Kasumi-1 (cell line): ENCODE measurements around the gene HLCS.

Experiments
- DNase-seq, 2 experiments: peaks; one replicate each; lab custom pipeline; 2025; lab: John Stamatoyannopoulos, UW

Gene HLCS

GRCh38 chr21:36915014-36915695, 51.3 kb downstream of the HLCS start:
- no peak for DNase-seq

GRCh38 chr21:36914244-36915013, 52.0 kb downstream of the HLCS start:
- DNase-seq, result no peak

GRCh38 chr21:36913247-36914169, 53.0 kb downstream of the HLCS start:
- DNase-seq, result no peak

DNA sequence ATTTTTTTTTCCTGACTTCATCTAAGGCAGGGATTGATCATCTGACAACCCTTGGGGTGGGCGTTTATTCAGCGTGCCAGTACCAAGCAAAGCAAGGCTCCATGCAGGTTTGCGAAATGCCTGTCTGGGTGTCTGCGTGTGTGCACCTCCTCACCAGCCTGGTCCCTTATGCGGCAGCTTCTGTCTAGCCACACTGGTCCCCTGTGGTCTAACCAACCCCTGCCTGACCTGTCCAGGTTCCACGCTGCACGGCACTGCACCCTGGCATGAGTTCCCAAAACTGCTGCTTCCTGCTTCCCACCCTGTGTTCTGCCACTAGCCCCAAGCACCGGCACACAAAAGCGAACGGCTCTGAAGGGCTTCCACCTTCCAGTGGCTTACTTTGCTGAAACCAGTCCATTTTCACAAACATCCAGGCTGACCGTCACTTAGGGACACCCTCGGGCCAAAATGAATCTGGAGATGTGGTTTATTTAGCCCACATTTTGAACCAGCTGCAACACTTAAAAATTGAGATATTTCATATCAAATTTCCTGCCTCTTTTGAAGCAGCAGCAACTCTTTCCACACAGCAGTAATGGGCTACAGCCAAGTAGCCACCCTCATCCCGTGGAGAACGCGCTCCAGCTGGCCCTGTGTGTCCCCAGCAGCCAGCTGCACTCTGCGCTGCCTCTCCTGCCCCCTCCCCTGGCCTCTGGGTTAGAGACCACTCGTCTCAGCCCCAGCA, 55.7 kb downstream of the HLCS start:
- no peak for DNase-seq

DNA sequence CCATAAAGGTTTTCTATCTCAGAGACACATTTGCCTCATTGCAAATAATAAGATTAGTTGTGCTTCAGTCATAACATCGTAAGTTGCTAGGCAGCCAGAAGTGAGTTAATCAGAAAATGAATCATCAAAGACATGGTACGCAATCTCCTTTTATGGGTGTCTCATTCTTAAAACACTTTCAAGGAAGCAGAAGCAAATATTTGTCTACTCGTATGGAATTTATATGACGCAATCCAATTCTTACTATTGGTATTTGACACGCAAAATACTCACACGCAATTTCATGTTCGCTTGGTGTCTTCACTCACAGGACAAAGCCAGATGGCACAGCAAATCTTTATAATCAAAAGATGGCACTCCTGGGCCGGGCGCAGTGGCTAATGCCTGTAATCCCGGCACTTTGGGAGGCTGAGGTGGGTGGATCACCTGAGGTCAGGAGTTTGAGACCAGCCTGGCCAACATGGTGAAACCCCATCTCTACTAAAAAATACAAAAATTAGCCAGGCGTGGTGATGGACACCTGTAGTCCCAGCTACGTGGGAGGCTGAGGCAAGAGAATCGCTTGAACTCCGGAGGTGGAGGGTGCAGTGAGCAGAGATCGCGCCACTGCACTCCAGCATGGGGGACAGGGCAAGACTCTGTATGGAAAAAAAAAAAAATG, 56.4 kb downstream of the HLCS start:
- no peak for DNase-seq

GRCh38 chr21:36909423-36909822, 57.0 kb downstream of the HLCS start:
- DNase-seq, result no peak

DNA sequence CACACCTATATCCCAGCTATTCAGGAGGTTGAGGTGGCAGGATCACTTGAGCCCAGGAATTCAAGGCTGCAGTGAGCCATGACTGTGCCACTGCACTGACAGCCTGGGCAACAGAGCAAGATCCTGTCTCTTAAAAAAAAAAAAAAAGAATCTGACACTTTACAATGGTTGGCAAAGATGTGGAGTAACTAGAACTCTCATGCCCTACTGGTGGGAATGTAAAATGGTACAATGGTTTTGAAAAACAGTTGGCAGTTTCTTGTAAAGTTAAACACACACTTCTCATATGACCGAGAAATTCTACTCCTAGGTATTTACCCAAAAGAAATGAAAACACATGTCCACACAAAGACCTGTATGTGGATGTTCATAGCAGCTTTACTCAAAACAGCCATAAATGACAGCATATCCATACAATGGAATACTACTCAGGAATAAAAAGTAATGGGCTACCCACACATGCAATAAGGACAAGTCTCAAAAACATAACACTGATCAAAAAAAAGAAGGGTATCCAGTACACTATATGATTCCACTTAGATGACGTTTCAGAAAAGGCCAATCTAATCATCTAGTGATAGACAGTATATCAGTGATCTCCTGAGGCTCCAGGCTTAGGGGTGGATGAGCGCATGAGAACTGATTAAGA, 58.1 kb downstream of the HLCS start:
- DNase-seq, result no peak

DNA sequence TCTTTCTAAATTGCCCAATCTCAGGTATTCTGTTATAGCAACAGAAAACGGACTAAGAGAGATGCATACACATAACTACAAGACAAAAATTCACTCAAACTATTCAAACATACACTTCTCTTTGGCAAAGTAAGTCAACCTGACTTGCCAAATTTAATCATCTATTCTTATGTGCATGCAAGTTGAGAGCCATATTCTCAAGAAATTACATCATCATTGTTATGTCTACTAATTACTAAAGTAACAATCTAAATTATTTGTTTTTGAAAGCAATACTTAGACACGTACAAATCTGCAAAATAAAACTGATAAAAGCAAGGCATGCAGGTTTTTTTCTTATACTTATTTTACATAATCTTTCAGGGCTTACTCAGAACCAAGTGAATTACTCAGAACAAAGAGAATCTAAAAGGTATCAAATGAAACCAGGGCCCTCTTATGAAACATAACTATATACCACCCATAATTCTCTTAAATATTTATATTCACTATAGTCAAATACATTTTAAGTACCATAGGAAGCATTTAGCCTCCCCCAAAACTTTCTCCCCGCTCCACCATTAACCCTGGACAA, 62.3 kb downstream of the HLCS start:
- DNase-seq, result no peak

- peak in 1 of 2 experiments; percentile 5 for DNase-seq
Observed at GRCh38 chr21:36902793-36903192, 63.7 kb downstream of the HLCS start.

DNA sequence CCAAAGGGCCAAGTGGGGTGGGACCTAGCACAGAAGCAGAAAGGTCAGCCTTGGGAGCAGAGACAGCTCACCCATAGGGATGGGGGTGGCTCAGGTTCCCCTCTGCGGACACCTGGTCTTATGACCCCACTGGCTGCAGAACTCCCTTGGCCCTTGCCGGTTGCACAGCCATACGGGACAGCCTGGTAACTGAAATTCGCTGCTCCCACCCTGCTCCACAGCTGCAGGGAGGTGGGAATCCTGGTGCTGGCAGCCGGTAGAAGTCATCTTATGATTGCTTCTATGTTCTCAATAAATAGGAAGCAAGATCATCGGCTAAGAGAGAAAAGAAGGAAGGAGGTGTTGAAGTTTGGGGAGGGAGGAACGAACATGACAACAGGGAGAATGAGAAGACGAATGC, 64.1 kb downstream of the HLCS start:
- DNase-seq, result no peak

GRCh38 chr21:36901575-36901974, 64.9 kb downstream of the HLCS start:
- DNase-seq, result no peak

- no peak for DNase-seq
Observed at GRCh38 chr21:36893581-36893980, 72.9 kb downstream of the HLCS start.

DNA sequence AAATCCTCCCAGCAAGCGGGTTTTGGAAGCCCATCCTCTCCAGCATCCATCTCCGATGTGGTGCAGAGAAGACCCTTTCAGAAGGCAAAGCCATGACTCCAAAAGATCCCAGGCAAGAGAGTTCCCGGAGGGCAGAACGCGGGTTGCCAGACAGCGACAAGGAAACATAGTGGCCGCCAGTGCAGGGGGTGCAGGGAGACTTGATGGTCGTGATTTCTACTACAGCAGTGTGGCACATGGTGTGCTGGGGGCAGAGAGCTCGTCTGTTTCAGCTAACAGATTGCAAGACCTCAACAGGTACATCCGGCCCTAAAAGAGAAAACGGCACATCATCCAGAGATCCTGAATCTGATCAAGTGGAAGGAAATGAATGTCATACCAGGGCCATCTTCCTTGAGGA, 74.3 kb downstream of the HLCS start:
- no peak for DNase-seq

GRCh38 chr21:36891692-36892091, 74.8 kb downstream of the HLCS start:
- DNase-seq, result no peak

DNA sequence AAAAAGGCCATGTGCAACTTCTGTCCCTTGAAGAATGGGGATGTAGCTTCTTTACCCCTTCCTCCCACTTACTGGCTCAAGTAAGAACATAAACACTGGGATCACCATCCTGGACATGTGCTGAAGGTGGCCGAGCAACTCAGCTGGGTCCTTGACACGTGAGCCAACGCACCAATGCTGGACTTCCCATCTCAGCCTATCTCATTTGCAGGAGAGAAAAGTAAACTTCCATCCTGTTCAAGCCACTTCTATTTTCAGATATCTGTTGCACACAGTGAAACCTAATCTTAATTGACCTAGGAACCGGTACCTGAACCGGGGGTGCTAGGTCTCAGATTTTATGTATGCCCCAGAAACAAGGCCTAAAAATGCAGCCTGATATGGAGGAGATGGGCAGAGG, 75.3 kb downstream of the HLCS start:
- DNase-seq, result no peak

DNA sequence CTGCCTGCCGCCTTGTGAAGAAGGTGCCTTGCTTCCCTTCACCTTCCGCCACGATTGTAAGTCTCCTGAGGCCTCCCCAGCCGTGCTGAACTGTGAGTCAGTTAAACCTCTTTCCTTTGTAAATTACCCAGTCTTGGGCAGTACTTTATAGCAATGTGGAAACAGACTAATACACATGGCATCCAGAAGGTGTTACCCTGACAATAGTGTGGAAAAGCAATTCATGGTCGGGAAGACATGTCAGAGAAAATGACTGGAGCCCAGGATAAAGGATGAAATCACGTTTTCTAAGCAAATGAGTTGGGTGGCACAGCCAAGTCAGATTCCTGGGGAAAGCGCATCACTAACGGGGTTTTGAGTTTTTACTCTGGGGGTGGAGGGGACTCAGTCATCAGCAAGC, 76.4 kb downstream of the HLCS start:
- DNase-seq, result no peak

GRCh38 chr21:36889401-36889800, 77.1 kb downstream of the HLCS start:
- DNase-seq, result no peak

DNA sequence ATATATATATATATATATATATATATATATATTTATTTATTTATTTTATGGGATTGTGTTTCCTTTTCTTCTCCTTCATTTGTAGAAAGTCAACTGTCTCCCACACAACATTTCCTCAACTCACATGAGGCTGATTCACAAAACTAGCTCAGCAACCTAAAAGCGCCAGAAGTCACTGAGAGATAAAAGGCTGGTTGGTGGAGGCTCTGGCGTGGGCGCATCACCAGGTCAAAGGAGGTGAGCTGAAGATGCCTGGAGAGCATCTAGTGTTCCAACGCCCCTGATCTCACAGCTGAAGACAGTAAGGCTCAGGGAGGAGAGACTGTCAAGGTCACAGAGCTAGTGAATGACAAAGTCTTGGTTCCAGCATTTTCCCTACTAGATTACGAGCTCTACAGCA, 78.0 kb downstream of the HLCS start:
- no peak for DNase-seq

DNA sequence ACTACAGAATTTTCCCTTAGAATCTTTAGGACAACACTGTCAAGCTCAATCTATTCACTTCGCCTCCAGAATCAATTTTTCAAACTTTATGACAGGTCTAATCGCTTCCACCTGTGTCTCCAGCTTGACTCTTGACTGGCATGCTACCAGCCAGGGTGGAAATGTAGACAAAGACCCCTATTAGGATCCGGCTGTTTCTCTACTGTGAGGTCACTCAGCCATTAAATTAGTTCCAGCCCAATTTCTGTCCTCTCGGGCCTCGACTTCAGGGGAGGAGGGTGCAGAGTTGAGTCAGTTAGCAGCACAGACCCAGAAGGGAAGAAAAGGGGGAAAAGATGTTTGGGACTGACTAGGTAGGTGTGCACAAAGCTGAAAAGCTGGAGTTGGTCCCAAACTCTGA, 78.5 kb downstream of the HLCS start:
- no peak for DNase-seq
